H9 (cell line): ENCODE results near the gene CIT. TPM values are rescaled to one million over a fixed set of nuclear protein-coding genes. Genes with fewer than 3 reads are reported as not detected.

Source experiments
- DNase-seq: peaks from one replicate; pipeline ENCODE4 v3.0.0-alpha.2; 2017
- H2AFZ ChIP-seq: one replicate; pipeline ENCODE4 v1.6.1; 2013; ENCODE audit warnings: mild to moderate bottlenecking, low read length, control low read depth, moderate library complexity
- H2AK5ac ChIP-seq: 2 replicates; pipeline ENCODE4 v1.6.1; 2013; ENCODE audit warnings: low read length, control low read depth, mixed read lengths; ENCODE audit not compliant: insufficient read length
- H2BK120ac ChIP-seq: one replicate; pipeline ENCODE4 v1.6.1; 2013; ENCODE audit warnings: low read depth, mild to moderate bottlenecking, low read length, control low read depth, inconsistent platforms; ENCODE audit not compliant: poor library complexity, severe bottlenecking
- H2BK12ac ChIP-seq: 2 replicates; pipeline ENCODE4 v1.6.1; 2013; ENCODE audit warnings: low read length, control low read depth, mixed read lengths, low read depth; ENCODE audit not compliant: insufficient read length
- H2BK15ac ChIP-seq: 2 replicates; pipeline ENCODE4 v1.6.1; 2013; ENCODE audit warnings: low read depth, low read length, control low read depth
- H2BK20ac ChIP-seq: one replicate; pipeline ENCODE4 v1.6.1; 2013; ENCODE audit warnings: low read depth, mild to moderate bottlenecking, low read length, control low read depth, inconsistent platforms; ENCODE audit not compliant: poor library complexity, severe bottlenecking
- H2BK5ac ChIP-seq: 2 replicates; pipeline ENCODE4 v1.6.1; 2013; ENCODE audit warnings: low read length, control low read depth, mixed read lengths; ENCODE audit not compliant: insufficient read length
- H3K14ac ChIP-seq: 2 replicates; pipeline ENCODE4 v1.6.1; 2013; ENCODE audit warnings: low read length, control low read depth; ENCODE audit not compliant: insufficient read depth
- H3K18ac ChIP-seq: 2 replicates; pipeline ENCODE4 v1.6.1; 2013; ENCODE audit warnings: low read depth, mild to moderate bottlenecking, mixed read lengths, low read length, control low read depth; ENCODE audit not compliant: insufficient read length
- H3K23ac ChIP-seq: 2 replicates; pipeline ENCODE4 v1.6.1; 2013; ENCODE audit warnings: low read length, control low read depth, mixed read lengths, low read depth; ENCODE audit not compliant: insufficient read length
- H3K23me2 ChIP-seq: 2 replicates; pipeline ENCODE4 v1.6.1; 2013; ENCODE audit warnings: low read depth, mild to moderate bottlenecking, mixed read lengths, low read length, control low read depth; ENCODE audit not compliant: insufficient read length, poor library complexity, severe bottlenecking
- H3K27ac ChIP-seq: 2 replicates; pipeline ENCODE4 v1.5.1; 2013; ENCODE audit warnings: low read length, control low read depth, mixed read lengths, low read depth; ENCODE audit not compliant: insufficient read length
- H3K27me3 ChIP-seq: 2 replicates; pipeline ENCODE4 v1.6.1; 2013; ENCODE audit warnings: low read length, control low read depth, inconsistent platforms; ENCODE audit not compliant: insufficient read depth
- H3K4ac ChIP-seq: 2 replicates; pipeline ENCODE4 v1.6.1; 2013; ENCODE audit warnings: low read depth, mild to moderate bottlenecking, control low read depth, inconsistent platforms, low read length, moderate library complexity
- H3K4me1 ChIP-seq: 2 replicates; pipeline ENCODE4 v1.6.1; 2013; ENCODE audit warnings: low read length, control low read depth, inconsistent platforms; ENCODE audit not compliant: insufficient read depth
- H3K4me2 ChIP-seq: 2 replicates; pipeline ENCODE4 v1.6.1; 2013; ENCODE audit warnings: low read length, control low read depth, mixed read lengths; ENCODE audit not compliant: insufficient read length, insufficient read depth
- H3K56ac ChIP-seq: 2 replicates; pipeline ENCODE4 v1.6.1; 2013; ENCODE audit warnings: low read depth, mild to moderate bottlenecking, mixed read lengths, low read length, control low read depth; ENCODE audit not compliant: insufficient read length
- H3K79me1 ChIP-seq: 2 replicates; pipeline ENCODE4 v1.6.1; 2013; ENCODE audit warnings: low read depth, mild to moderate bottlenecking, moderate library complexity, low read length, control low read depth, inconsistent platforms; ENCODE audit not compliant: insufficient read depth, poor library complexity, severe bottlenecking
- H3K79me2 ChIP-seq: 2 replicates; pipeline ENCODE4 v1.6.1; 2013; ENCODE audit warnings: low read length, control low read depth, inconsistent platforms; ENCODE audit not compliant: insufficient read depth
- H3K9ac ChIP-seq: 2 replicates; pipeline ENCODE4 v1.6.1; 2013; ENCODE audit warnings: low read length, control low read depth, mixed read lengths; ENCODE audit not compliant: insufficient read length; ENCODE audit errors: extremely low read depth
- H3K9me3 ChIP-seq: one replicate; pipeline ENCODE4 v1.6.1; 2013; ENCODE audit warnings: low read depth, low read length, inconsistent platforms; ENCODE audit not compliant: control insufficient read depth
- H3T11ph ChIP-seq: one replicate; pipeline ENCODE4 v1.6.1; 2013; ENCODE audit warnings: mild to moderate bottlenecking, low read length, control low read depth, inconsistent platforms
- H4K20me1 ChIP-seq: one replicate; pipeline ENCODE4 v1.6.1; 2013; ENCODE audit not compliant: control insufficient read depth, insufficient read length, insufficient read depth
- H4K5ac ChIP-seq: 2 replicates; pipeline ENCODE4 v1.6.1; 2013; ENCODE audit warnings: low read depth, mild to moderate bottlenecking, mixed read lengths, low read length, control low read depth; ENCODE audit not compliant: insufficient read length
- H4K8ac ChIP-seq: replicated peaks from 2 replicates; pipeline ENCODE4 v1.6.1; 2013; ENCODE audit warnings: low read length, control low read depth, mixed read lengths, low read depth; ENCODE audit not compliant: insufficient read length
- H4K91ac ChIP-seq: 2 replicates; pipeline ENCODE4 v1.6.1; 2013; ENCODE audit warnings: low read depth, mild to moderate bottlenecking, moderate library complexity, mixed read lengths, low read length, control low read depth; ENCODE audit not compliant: insufficient read length
- H3K27ac Mint-ChIP-seq, 3 experiments: 2 replicates in 2 of 3; 3 replicates in 1 of 3; pipeline ENCODE4 v1.8.0; 2020 to 2021; ENCODE audit warnings: mixed read lengths in 3 of 3, mild to moderate bottlenecking in 1 of 3, moderate library complexity in 1 of 3
- H3K27me3 Mint-ChIP-seq: 2 replicates; pipeline ENCODE4 v1.8.0; 2021; ENCODE audit warnings: low read depth, mild to moderate bottlenecking, moderate library complexity, mixed read lengths
- H3K36me3 Mint-ChIP-seq, 3 experiments: 2 replicates in 2 of 3; 3 replicates in 1 of 3; pipeline ENCODE4 v1.8.0; 2020 to 2021; ENCODE audit warnings: low read depth in 3 of 3, mixed read lengths in 3 of 3; ENCODE audit not compliant: insufficient read depth in 1 of 3
- H3K4me1 Mint-ChIP-seq, 2 experiments: 2 replicates each; pipeline ENCODE4 v1.8.0; 2020; ENCODE audit warnings: mixed read lengths in 2 of 2
- H3K4me3 Mint-ChIP-seq, 2 experiments: 2 replicates in 1 of 2; 3 replicates in 1 of 2; pipeline ENCODE4 v1.8.0; 2020 to 2021; ENCODE audit warnings: mild to moderate bottlenecking in 2 of 2, mixed read lengths in 2 of 2, moderate library complexity in 1 of 2
- H3K9me3 Mint-ChIP-seq, 2 experiments: 2 replicates in 1 of 2; 3 replicates in 1 of 2; pipeline ENCODE4 v1.8.0; 2020; ENCODE audit warnings: mild to moderate bottlenecking in 2 of 2, mixed read lengths in 2 of 2, moderate library complexity in 1 of 2
- WGBS: extraction: QIAGEN DNeasy Blood & Tissue Kit; methylation state at CpG from one replicate; pipeline ENCODE4 v1.1.7; 2013; ENCODE audit warnings: missing lambda C conversion rate, low lambda C conversion rate, mixed read lengths; ENCODE audit not compliant: insufficient read length; ENCODE audit errors: extremely low coverage; 5-methylcytosine and 5-hydroxymethylcytosine counted together
- total RNA-seq: library from RNA; stranded (reverse); gene quantifications from 2 replicates; pipeline ENCODE4 v1.2.1, GENCODE V29; 2021
- TF ChIP-seq, protein P1 (sequence below): fragments of 200-600 bp; sonication (generic); conservative IDR thresholded peaks from 3 replicates; pipeline ENCODE4 v1.8.0; 2021; ENCODE audit warnings: antibody characterized with exemption, mild to moderate bottlenecking

Gene CIT
- total RNA-seq, 1 experiment from 2014 or later = 55.3 TPM

DNA sequence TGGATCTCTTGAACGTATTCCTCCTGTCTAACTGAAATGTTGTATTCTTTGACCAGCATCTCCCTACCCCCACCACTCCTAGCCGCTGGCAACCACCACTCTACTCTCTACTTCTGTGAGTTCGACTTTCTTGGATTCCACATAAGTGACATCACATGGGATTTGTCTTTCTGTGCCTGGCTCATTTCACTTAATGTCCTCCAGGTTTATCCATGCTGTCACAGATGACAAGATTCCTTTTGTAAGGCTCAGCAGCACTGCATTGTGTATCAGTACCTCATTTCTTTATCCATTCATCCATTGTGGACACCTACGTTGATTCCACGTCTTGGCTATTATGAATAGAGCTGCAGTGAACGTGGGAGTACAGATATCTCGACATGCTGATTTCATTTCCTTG is 198.7 kb downstream of the CIT start:
- H4K8ac ChIP-seq = no peak overlapping the region
- H2BK20ac ChIP-seq = no peak overlapping the region
- no peak overlapping the region for H2BK12ac ChIP-seq
- H3K27ac ChIP-seq = no peak overlapping the region
- H2BK120ac ChIP-seq = no peak overlapping the region
- Mint-ChIP-seq H3K27ac (0 out of 7 replicates have a peak overlapping the region, but pooled peaks of 1 of the 3 experiments have one; percentile 8), H3K9me3 (no peaks in the 10 kb centered on the region; a peak in 1 of 5 replicates), H3K4me3 (no peak overlapping the region), H3K36me3 (peaks cover 55 to 87% (median 71%) of the 10 kb centered on the region in 3 experiments; a peak in 6 of 7 replicates), H3K27me3 (no peaks in the 10 kb centered on the region), H3K4me1 (peaks cover 17 to 33% of the 10 kb centered on the region in 2 experiments)
- H3K9ac ChIP-seq = no peak overlapping the region
- H2BK15ac ChIP-seq = no peak overlapping the region
- H2AK5ac ChIP-seq = no peak overlapping the region
- H3K18ac ChIP-seq = no peak overlapping the region
- H3K79me1 ChIP-seq = no peaks in the 10 kb centered on the region
- H4K20me1 ChIP-seq = no peaks in the 10 kb centered on the region
- H3K4me2 ChIP-seq = no peak overlapping the region
- no peak overlapping the region for H2AFZ ChIP-seq
- H3K4ac ChIP-seq = no peak overlapping the region
- H3K23ac ChIP-seq = no peak overlapping the region
- no peaks in the 10 kb centered on the region for H3K4me1 ChIP-seq
- no CpG with 5 or more reads among the region's 7 CpGs for WGBS
- TF ChIP-seq, protein P1, sequence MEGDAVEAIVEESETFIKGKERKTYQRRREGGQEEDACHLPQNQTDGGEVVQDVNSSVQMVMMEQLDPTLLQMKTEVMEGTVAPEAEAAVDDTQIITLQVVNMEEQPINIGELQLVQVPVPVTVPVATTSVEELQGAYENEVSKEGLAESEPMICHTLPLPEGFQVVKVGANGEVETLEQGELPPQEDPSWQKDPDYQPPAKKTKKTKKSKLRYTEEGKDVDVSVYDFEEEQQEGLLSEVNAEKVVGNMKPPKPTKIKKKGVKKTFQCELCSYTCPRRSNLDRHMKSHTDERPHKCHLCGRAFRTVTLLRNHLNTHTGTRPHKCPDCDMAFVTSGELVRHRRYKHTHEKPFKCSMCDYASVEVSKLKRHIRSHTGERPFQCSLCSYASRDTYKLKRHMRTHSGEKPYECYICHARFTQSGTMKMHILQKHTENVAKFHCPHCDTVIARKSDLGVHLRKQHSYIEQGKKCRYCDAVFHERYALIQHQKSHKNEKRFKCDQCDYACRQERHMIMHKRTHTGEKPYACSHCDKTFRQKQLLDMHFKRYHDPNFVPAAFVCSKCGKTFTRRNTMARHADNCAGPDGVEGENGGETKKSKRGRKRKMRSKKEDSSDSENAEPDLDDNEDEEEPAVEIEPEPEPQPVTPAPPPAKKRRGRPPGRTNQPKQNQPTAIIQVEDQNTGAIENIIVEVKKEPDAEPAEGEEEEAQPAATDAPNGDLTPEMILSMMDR = no peak
- no peak overlapping the region for H3K56ac ChIP-seq
- H3K14ac ChIP-seq = no peak overlapping the region
- H3K9me3 ChIP-seq = no peaks in the 10 kb centered on the region
- H2BK5ac ChIP-seq = no peak overlapping the region
- H3K23me2 ChIP-seq = no peaks in the 10 kb centered on the region
- H3K79me2 ChIP-seq = no peaks in the 10 kb centered on the region
- DNase-seq = no peak
- no peak overlapping the region for H4K5ac ChIP-seq
- no peaks in the 10 kb centered on the region for H3K27me3 ChIP-seq
- no peak overlapping the region for H4K91ac ChIP-seq
- no peak overlapping the region for H3T11ph ChIP-seq
